Gastrocnemius medialis (tissue), 4 donors: Measurements from ENCODE around the gene BTLA.

Source experiments
- POLR2A ChIP-seq, 2 donors: fragments of 450-650 bp; IDR thresholded peaks; one replicate each; pipeline ENCODE4 v1.6.1; 2017; ENCODE audit warnings: antibody characterized with exemption in 2 of 2, mild to moderate bottlenecking in 2 of 2, moderate library complexity in 2 of 2
- TF ChIP-seq, protein P1 (sequence below), 5 experiments: fragments of 450-650 bp in 3 of 5; fragments of 200-600 bp in 2 of 5; sonication (generic) in 2 of 5; IDR thresholded peaks in 4 of 5; conservative IDR thresholded peaks in 1 of 5; 1 replicate in 4 of 5; 2 replicates in 1 of 5; pipeline ENCODE4 v1.5.1; 2016 to 2019; ENCODE audit warnings: antibody characterized with exemption in 5 of 5, mild to moderate bottlenecking in 3 of 5, moderate library complexity in 3 of 5

DNA sequence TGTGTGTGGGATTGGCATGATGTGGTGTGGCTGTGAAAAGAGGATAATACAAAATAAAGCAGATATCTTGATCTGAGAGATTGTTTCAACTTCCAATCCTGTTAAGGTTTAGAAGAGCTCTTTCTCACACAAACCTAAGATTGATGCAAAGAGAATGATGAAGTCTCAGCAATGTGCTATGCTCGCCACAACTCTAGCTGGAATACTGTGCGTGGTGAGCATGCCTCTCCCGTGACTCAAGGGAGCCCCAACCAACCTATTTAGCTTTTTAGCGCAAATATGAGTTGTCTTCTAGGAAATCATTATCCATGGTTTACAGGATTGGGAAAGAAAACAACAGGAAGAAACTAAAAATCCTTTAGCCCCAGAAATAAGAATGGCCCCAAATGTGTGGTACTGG, 28.5 kb downstream of the BTLA start:
- TF ChIP-seq, protein P1, sequence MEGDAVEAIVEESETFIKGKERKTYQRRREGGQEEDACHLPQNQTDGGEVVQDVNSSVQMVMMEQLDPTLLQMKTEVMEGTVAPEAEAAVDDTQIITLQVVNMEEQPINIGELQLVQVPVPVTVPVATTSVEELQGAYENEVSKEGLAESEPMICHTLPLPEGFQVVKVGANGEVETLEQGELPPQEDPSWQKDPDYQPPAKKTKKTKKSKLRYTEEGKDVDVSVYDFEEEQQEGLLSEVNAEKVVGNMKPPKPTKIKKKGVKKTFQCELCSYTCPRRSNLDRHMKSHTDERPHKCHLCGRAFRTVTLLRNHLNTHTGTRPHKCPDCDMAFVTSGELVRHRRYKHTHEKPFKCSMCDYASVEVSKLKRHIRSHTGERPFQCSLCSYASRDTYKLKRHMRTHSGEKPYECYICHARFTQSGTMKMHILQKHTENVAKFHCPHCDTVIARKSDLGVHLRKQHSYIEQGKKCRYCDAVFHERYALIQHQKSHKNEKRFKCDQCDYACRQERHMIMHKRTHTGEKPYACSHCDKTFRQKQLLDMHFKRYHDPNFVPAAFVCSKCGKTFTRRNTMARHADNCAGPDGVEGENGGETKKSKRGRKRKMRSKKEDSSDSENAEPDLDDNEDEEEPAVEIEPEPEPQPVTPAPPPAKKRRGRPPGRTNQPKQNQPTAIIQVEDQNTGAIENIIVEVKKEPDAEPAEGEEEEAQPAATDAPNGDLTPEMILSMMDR (IDR thresholded peaks at IDR 0.05 in 4 of 5, conservative IDR thresholded peaks at IDR 0.05 in 1 of 5): no peak
- no peak for TF ChIP-seq POLR2A (IDR thresholded peaks at IDR 0.05)
